Measurements from ENCODE around the gene ETFBKMT. TPM values are rescaled to one million over a fixed set of nuclear protein-coding genes. Genes with fewer than 3 reads are reported as not detected.
"Not testable (repeated sequence)": the region's sequence is repeated elsewhere in the genome, so short reads cannot be mapped to it uniquely, and the experiment has no call there.

The ETFBKMT gene
- total RNA-seq, 1 experiment from 2014 or later, result 0.58 TPM

- Histone ChIP-seq H4K20me1 (ENCODE audit: low read length) (no peaks in the 10 kb centered on the region), H3K36me3 (ENCODE audit: low read depth, low read length) (no peaks in the 10 kb centered on the region), H2AFZ (ENCODE audit: low read length) (no peak overlapping the region), H3K4me3 (ENCODE audit: low read length) (no peak overlapping the region), H3K9me3 (ENCODE audit: low read length) (no peaks in the 10 kb centered on the region), H3K4me2 (ENCODE audit: low read length) (no peak overlapping the region), H3K4me1 (ENCODE audit: insufficient read depth, low read length) (no peaks in the 10 kb centered on the region), H3K27ac (ENCODE audit: low read length) (no peak overlapping the region), H3K27me3 (ENCODE audit: low read length) (no peaks in the 10 kb centered on the region), H3K9ac (ENCODE audit: low read length) (no peak overlapping the region), H3K9me2 (replicated peaks; ENCODE audit: low read length) (no peaks in the 10 kb centered on the region), H3F3A (ENCODE audit: low read length, unreplicated experiment) (no peaks in the 10 kb centered on the region), H3K79me2 (ENCODE audit: low read length) (no peaks in the 10 kb centered on the region)
- intact Hi-C loops (cut with micrococcal nuclease), result no loop called here
- TF ChIP-seq EZH2 (IDR thresholded peaks at IDR 0.05; ENCODE audit: low read length, unreplicated experiment) (no peak), CTCF (conservative IDR thresholded peaks at IDR 0.05; ENCODE audit: low read depth, low read length) (no peak), EZH2phosphoT487 (IDR thresholded peaks at IDR 0.05; ENCODE audit: borderline replicate concordance, low read length) (no peak)
- no TSS peak for BruUV-seq (replicated peaks)
- CTCF ChIA-PET, result no interaction called here
- no peak for ATAC-seq
- POLR2A ChIA-PET (ENCODE audit: unreplicated experiment), result no interaction called here
- DNase-seq, result no peak
Measured at GRCh38 chr12:31714406-31715271, 55.2 kb downstream of the ETFBKMT start.

GRCh38 chr12:31715283-31715825 is 55.9 kb downstream of the ETFBKMT start:
- Histone ChIP-seq H3K4me3 (ENCODE audit: low read length) (no peak overlapping the region), H3K4me2 (ENCODE audit: low read length) (no peak overlapping the region), H3K27ac (ENCODE audit: low read length) (no peak overlapping the region), H3K27me3 (ENCODE audit: low read length) (no peaks in the 10 kb centered on the region), H2AFZ (ENCODE audit: low read length) (no peak overlapping the region), H3K9me2 (replicated peaks; ENCODE audit: low read length) (no peaks in the 10 kb centered on the region), H3K36me3 (ENCODE audit: low read depth, low read length) (no peaks in the 10 kb centered on the region), H4K20me1 (ENCODE audit: low read length) (no peaks in the 10 kb centered on the region), H3K79me2 (ENCODE audit: low read length) (no peaks in the 10 kb centered on the region), H3K9me3 (ENCODE audit: low read length) (no peaks in the 10 kb centered on the region), H3F3A (ENCODE audit: low read length, unreplicated experiment) (no peaks in the 10 kb centered on the region), H3K4me1 (ENCODE audit: insufficient read depth, low read length) (no peaks in the 10 kb centered on the region), H3K9ac (ENCODE audit: low read length) (no peak overlapping the region)
- CTCF ChIA-PET, result no interaction called here
- no peak for DNase-seq
- POLR2A ChIA-PET (ENCODE audit: unreplicated experiment), result no interaction called here
- intact Hi-C loops (cut with micrococcal nuclease), result no loop called here
- TF ChIP-seq CTCF (conservative IDR thresholded peaks at IDR 0.05; ENCODE audit: low read depth, low read length) (no peak), EZH2phosphoT487 (IDR thresholded peaks at IDR 0.05; ENCODE audit: borderline replicate concordance, low read length) (no peak), EZH2 (IDR thresholded peaks at IDR 0.05; ENCODE audit: low read length, unreplicated experiment) (no peak)
- BruUV-seq (replicated peaks), result no TSS peak
- ATAC-seq, result no peak

GRCh38 chr12:31716998-31717397 is 57.5 kb downstream of the ETFBKMT start:
- H3K36me3 ChIP-seq (ENCODE audit: low read depth, low read length); BruUV-seq (replicated peaks); POLR2A ChIA-PET (ENCODE audit: unreplicated experiment); CTCF ChIA-PET; H4K20me1 ChIP-seq (ENCODE audit: low read length); H3K4me3 ChIP-seq (ENCODE audit: low read length); H3K27ac ChIP-seq (ENCODE audit: low read length); H3K4me2 ChIP-seq (ENCODE audit: low read length); H3K79me2 ChIP-seq (ENCODE audit: low read length); H3K9ac ChIP-seq (ENCODE audit: low read length); H3K4me1 ChIP-seq (ENCODE audit: insufficient read depth, low read length); H2AFZ ChIP-seq (ENCODE audit: low read length); DNase-seq; H3K27me3 ChIP-seq (ENCODE audit: low read length); intact Hi-C loops (cut with micrococcal nuclease); H3K9me3 ChIP-seq (ENCODE audit: low read length); H3F3A ChIP-seq (ENCODE audit: low read length, unreplicated experiment); ATAC-seq; H3K9me2 ChIP-seq (replicated peaks; ENCODE audit: low read length): not testable (repeated sequence)

- H2AFZ ChIP-seq (ENCODE audit: low read length); H3K9ac ChIP-seq (ENCODE audit: low read length); H3K4me2 ChIP-seq (ENCODE audit: low read length); H3K36me3 ChIP-seq (ENCODE audit: low read depth, low read length); H3K4me1 ChIP-seq (ENCODE audit: insufficient read depth, low read length); POLR2A ChIA-PET (ENCODE audit: unreplicated experiment); CTCF ChIA-PET; ATAC-seq; H3K9me2 ChIP-seq (replicated peaks; ENCODE audit: low read length); H3F3A ChIP-seq (ENCODE audit: low read length, unreplicated experiment); intact Hi-C loops (cut with micrococcal nuclease); H3K79me2 ChIP-seq (ENCODE audit: low read length); H3K4me3 ChIP-seq (ENCODE audit: low read length); H3K27me3 ChIP-seq (ENCODE audit: low read length); H4K20me1 ChIP-seq (ENCODE audit: low read length); H3K9me3 ChIP-seq (ENCODE audit: low read length); BruUV-seq (replicated peaks); H3K27ac ChIP-seq (ENCODE audit: low read length); DNase-seq: not testable (repeated sequence)
Measured at GRCh38 chr12:31718542-31719198, 59.2 kb downstream of the ETFBKMT start.
